ENCODE data around the gene ANKMY1. TPM values are rescaled to one million over a fixed set of nuclear protein-coding genes. Genes with fewer than 3 reads are reported as not detected.
A peak's percentile ranks its signal among the peaks of the same experiment; 100 is the strongest.

ANKMY1 gene
- total RNA-seq, 2 donors from 2014 or later, result 3.7 to 7.9 TPM

DNA sequence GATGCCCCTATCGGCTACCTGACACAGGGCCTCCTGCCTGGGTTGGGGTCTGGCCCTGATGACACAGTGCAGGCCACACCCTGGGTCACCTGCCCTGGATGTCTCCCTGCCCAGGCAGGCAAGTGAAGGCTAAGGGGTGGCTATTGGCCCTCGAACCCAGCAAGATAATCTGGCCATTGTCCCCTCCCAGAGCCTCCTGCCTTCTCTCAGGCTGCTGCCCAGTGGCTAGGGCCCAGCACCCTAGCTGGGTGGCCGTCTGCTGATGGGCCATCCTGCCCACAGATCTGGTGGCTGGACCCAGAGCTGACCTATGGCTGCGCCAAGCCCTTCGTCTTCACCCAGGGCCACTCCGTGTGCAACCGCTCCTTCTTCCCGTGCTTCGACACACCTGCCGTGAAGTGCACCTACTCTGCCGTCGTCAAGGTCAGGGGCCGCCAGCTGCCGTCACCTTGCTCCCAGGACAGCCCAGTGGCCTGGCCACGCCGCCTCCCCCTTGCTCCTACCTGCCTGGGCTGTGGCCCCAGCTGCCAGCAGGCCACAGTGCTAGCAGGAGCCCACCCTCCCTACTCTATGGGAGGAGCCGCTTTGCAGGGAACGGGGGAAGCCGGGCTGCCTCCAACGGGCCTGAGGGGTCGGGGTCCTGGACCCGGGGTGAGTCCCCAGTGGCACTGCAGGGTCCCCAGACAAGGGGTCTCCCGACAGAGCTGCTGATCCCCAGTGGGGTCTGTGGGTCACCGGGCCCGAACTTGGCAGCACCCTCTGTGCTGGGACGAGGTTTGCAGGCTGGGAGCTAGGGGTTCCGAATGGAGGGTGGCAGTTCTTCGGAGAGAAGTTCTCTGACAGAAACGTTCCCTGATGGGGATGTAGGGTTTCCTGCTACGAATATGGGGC is 14.6 kb upstream of the ANKMY1 start:
- H3K36me3 ChIP-seq, result peaks cover 36% of the 10 kb centered on the region
- no peaks in the 10 kb centered on the region for H3K27me3 ChIP-seq
- no peaks in the 10 kb centered on the region for H3K9me3 ChIP-seq
- H3K4me3 ChIP-seq, result no peak overlapping the region
- TF ChIP-seq, protein P1, sequence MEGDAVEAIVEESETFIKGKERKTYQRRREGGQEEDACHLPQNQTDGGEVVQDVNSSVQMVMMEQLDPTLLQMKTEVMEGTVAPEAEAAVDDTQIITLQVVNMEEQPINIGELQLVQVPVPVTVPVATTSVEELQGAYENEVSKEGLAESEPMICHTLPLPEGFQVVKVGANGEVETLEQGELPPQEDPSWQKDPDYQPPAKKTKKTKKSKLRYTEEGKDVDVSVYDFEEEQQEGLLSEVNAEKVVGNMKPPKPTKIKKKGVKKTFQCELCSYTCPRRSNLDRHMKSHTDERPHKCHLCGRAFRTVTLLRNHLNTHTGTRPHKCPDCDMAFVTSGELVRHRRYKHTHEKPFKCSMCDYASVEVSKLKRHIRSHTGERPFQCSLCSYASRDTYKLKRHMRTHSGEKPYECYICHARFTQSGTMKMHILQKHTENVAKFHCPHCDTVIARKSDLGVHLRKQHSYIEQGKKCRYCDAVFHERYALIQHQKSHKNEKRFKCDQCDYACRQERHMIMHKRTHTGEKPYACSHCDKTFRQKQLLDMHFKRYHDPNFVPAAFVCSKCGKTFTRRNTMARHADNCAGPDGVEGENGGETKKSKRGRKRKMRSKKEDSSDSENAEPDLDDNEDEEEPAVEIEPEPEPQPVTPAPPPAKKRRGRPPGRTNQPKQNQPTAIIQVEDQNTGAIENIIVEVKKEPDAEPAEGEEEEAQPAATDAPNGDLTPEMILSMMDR (IDR thresholded peaks at IDR 0.05), result no peak
- no peak overlapping the region for H3K27ac ChIP-seq
- peaks cover 0 to 29% of the 10 kb centered on the region in 2 donors for H3K4me1 ChIP-seq
- no peak for DNase-seq (ENCODE audit: low spot score)

GRCh38 chr2:240571314-240571973 is 13.7 kb upstream of the ANKMY1 start:
- TF ChIP-seq, protein P1 (IDR thresholded peaks at IDR 0.05), result no peak
- DNase-seq (ENCODE audit: low spot score), result no peak
- H3K4me1 ChIP-seq, result peaks cover 0 to 38% of the 10 kb centered on the region in 2 donors

DNA sequence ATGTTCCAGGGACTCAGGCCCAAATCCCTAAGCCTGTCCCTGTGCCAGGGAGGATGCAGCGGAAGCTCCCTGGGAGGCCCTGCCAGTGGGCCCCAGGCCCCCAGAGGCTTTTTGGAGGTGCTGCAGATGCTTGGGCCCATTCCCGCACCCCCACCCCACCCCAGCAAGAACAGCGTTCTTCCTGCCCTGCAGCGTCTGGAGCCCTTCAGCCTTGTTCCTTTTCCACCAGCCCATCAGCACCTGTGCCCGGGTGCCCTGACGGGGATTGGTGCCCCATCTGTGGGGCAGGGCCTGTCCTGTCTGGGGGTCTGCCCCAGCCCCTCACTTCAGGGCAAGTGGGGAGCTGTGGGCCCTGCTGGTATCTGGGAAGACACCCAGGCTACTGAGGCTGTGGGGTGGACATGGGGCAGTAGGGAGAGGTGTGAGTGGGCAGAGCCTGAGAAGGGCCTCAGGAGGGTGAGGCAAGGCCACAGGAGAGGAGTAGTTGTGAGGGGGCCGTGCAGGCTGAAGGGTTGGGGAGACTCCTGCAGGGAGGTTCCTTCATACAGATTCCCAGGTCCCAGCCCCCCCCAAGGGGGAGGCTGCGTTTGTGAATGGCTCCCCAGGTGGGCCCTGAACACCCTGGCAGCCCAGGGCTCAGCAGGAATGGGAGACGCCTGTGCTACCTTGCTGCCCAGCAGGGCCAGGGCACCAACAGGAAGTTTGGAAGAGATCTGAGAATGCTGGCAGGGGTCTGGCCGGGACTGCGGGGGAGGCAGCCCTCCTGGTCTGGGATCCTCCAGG is 12.9 kb upstream of the ANKMY1 start:
- TF ChIP-seq, protein P1 (IDR thresholded peaks at IDR 0.05), result no peak
- H3K27ac ChIP-seq, result no peak overlapping the region
- no peaks in the 10 kb centered on the region for H3K27me3 ChIP-seq
- peaks cover 22% of the 10 kb centered on the region for H3K36me3 ChIP-seq
- no peaks in the 10 kb centered on the region for H3K9me3 ChIP-seq
- DNase-seq (ENCODE audit: low spot score), result no peak
- H3K4me3 ChIP-seq, result no peak overlapping the region
- H3K4me1 ChIP-seq, result peaks cover 0 to 44% of the 10 kb centered on the region in 2 donors

More at GRCh38 chr2:240571314-240571973, 13.7 kb upstream of the ANKMY1 start:
- Histone ChIP-seq H3K4me3 (no peak overlapping the region), H3K36me3 (peaks cover 28% of the 10 kb centered on the region), H3K27ac (no peak overlapping the region), H3K9me3 (no peaks in the 10 kb centered on the region), H3K27me3 (no peaks in the 10 kb centered on the region)

- Histone ChIP-seq H3K4me3 (peak overlapping the region in 1 of 2 donors; percentile 77), H3K36me3 (peaks cover 15% of the 10 kb centered on the region), H3K27me3 (no peaks in the 10 kb centered on the region), H3K4me1 (peaks cover 0 to 50% of the 10 kb centered on the region in 2 donors), H3K27ac (no peak overlapping the region), H3K9me3 (no peaks in the 10 kb centered on the region)
- TF ChIP-seq, protein P1 (IDR thresholded peaks at IDR 0.05), result no peak
- DNase-seq (ENCODE audit: low spot score), result no peak
Measured at GRCh38 chr2:240569998-240570530, 12.3 kb upstream of the ANKMY1 start.

- no peaks in the 10 kb centered on the region for H3K9me3 ChIP-seq
- peak overlapping the region; percentile 77 to 81 for H3K4me3 ChIP-seq
- H3K27ac ChIP-seq, result peak overlapping the region; percentile 76 to 80
- DNase-seq (ENCODE audit: low spot score), result no peak
- H3K36me3 ChIP-seq, result peaks cover 10% of the 10 kb centered on the region
- peaks cover 0 to 55% of the 10 kb centered on the region in 2 donors for H3K4me1 ChIP-seq
- TF ChIP-seq, protein P1 (IDR thresholded peaks at IDR 0.05), result no peak
- H3K27me3 ChIP-seq, result no peaks in the 10 kb centered on the region
Measured at GRCh38 chr2:240569523-240569997, 11.8 kb upstream of the ANKMY1 start.
